T-helper 1 cell treated with Interleukin-12 subunit alpha and Interleukin-12 subunit beta and Interleukin-4 antibody, amounts not matched to agents 30 μg/mL and 1 μg/mL, for 36 hours (primary cell): ENCODE data around the gene GPS2.
A peak's percentile ranks its signal among the peaks of the same experiment; 100 is the strongest.
"Not testable (repeated sequence)": the region's sequence is repeated elsewhere in the genome, so short reads cannot be mapped to it uniquely, and the experiment has no call there.

ENCODE experiments used
- H3K27ac Mint-ChIP-seq: one replicate; pipeline ENCODE4 v1.8.0; 2021; ENCODE audit warnings: mild to moderate bottlenecking, mixed read lengths
- H3K27me3 Mint-ChIP-seq: one replicate; pipeline ENCODE4 v1.8.0; 2021; ENCODE audit warnings: low read depth, mixed read lengths
- H3K36me3 Mint-ChIP-seq: one replicate; pipeline ENCODE4 v1.8.0; 2021; ENCODE audit warnings: low read depth, mixed read lengths
- H3K4me1 Mint-ChIP-seq: one replicate; pipeline ENCODE4 v1.8.0; 2021; ENCODE audit warnings: low read depth, mixed read lengths
- H3K4me3 Mint-ChIP-seq: one replicate; pipeline ENCODE4 v1.8.0; 2021; ENCODE audit warnings: mild to moderate bottlenecking, moderate library complexity, mixed read lengths
- H3K9me3 Mint-ChIP-seq: one replicate; pipeline ENCODE4 v1.8.0; 2021; ENCODE audit warnings: mixed read lengths

The GPS2 gene

DNA sequence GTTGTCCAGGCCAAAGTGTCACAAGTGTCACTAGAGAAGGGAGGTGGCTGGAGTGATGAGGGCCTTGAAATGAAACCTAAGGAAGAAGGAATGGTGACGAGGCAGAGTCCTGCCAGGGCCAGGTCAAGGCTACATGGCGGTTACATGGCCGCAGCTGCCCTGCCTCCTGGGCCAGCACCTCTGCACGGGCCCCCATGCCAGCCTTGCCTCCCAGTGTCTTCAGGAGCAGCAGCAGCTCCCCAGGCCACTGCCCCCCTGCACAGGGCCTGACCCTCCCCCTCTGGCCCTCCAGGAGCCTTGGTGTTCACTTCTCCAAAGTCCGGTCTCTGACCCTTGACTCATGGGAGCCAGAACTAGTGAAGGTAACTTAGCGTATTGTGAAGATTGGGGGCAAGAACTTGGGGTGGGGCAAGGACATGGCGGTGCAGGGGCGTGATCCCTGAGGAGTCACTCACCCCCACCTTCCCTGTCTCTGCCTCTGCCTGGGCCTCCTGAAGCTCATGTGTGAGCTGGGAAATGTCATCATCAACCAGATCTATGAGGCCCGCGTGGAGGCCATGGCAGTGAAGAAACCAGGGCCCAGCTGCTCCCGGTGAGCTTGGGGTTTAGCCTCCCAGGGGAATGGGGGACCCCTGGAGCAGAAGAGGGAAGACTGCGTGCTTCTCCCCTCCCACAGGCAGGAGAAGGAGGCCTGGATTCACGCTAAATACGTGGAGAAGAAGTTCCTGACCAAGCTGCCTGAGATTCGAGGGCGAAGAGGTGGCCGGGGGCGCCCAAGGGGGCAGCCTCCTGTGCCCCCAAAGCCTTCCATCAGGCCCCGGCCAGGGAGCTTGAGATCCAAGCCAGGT lies 32.7 kb upstream of the GPS2 start:
- Mint-ChIP-seq H3K9me3 (no peaks in the 10 kb centered on the region), H3K4me3 (no peak overlapping the region), H3K27me3 (no peaks in the 10 kb centered on the region), H3K27ac (peak overlapping the region; percentile 31), H3K36me3 (peaks cover 52% of the 10 kb centered on the region), H3K4me1 (peaks cover 31% of the 10 kb centered on the region)

DNA sequence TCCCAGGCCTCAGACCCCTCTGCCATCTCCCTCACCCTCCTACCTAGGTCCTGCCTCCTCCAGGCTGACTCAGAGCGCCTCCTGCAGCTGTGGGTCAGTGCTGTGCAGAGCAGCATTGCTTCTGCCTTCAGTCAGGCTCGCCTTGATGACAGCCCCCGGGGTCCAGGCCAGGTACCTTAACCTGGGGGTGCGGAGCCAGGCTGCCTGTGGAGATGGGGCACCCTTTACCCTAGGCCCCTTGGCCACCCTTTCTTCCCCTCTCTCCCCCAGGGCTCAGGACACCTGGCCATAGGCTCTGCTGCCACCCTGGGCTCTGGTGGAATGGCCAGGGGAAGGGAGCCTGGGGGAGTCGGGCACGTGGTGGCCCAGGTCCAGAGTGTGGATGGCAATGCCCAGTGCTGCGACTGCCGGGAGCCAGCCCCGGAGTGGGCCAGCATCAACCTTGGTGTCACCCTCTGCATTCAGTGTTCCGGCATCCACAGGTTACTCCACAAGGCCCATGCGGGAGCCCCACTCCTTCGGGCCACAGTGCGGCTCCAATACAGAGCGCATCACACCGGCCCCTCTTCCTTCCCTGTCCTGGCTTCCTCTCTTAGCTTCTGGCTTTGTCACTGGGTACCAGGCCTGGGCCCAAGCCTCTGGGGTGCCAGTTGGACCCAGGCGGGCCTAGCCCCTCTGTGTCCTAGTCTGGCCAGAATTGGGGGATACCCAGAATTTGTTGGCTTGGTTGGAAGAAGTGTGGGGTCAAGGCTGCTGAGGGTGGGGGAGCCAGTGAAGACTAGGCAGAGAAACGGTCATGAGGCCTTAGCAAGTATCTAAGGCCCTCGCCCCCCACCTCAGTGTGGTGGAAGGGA lies 31.8 kb upstream of the GPS2 start:
- no peak overlapping the region for H3K27ac Mint-ChIP-seq
- no peaks in the 10 kb centered on the region for H3K9me3 Mint-ChIP-seq
- H3K4me1 Mint-ChIP-seq, result peaks cover 25% of the 10 kb centered on the region
- H3K36me3 Mint-ChIP-seq, result peaks cover 47% of the 10 kb centered on the region
- no peaks in the 10 kb centered on the region for H3K27me3 Mint-ChIP-seq
- no peak overlapping the region for H3K4me3 Mint-ChIP-seq

DNA sequence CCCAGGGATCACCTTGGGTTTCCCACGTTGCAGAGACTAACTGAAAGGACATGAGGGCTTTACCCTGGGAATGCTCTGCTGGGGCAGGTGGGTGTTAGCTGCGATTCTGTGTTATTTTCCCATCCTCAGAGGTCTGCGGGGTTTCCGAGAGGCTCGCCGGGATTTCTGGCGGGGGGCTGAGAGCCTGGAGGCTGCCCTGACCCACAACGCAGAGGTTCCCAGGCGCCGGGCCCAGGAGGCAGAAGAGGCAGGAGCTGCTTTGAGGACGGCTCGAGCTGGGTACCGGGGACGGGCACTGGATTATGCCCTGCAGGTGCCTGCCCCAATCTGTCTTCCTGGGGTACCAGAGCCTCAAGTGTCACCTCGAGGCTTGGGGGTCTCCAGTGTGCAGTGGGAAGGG lies 28.1 kb upstream of the GPS2 start:
- H3K27ac Mint-ChIP-seq, result no peak overlapping the region
- no peaks in the 10 kb centered on the region for H3K9me3 Mint-ChIP-seq
- H3K4me3 Mint-ChIP-seq, result no peak overlapping the region
- no peaks in the 10 kb centered on the region for H3K27me3 Mint-ChIP-seq
- H3K4me1 Mint-ChIP-seq, result peaks cover 21% of the 10 kb centered on the region
- peaks cover 43% of the 10 kb centered on the region for H3K36me3 Mint-ChIP-seq

DNA sequence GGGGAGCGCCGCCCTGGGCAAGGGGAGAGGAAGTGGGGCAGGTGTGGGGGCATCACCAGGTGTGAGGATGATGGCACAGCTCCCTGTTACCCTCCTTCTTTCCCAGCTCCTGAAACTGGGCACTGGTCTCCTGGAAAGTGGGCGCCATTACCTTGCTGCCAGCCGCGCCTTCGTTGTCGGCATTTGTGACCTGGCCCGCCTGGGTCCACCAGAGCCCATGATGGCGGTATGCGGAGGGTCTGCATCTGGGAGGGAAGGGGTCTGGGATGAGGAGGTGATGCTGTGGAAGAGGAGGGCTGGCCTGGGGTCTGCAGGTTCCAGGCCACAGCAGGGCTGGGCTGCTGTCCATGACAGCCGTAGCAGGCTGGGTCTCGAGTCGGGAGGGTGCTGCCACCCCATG lies 26.7 kb upstream of the GPS2 start:
- H3K36me3 Mint-ChIP-seq, result peaks cover 43% of the 10 kb centered on the region
- no peaks in the 10 kb centered on the region for H3K27me3 Mint-ChIP-seq
- peaks cover 24% of the 10 kb centered on the region for H3K4me1 Mint-ChIP-seq
- H3K27ac Mint-ChIP-seq, result peak overlapping the region; percentile 63
- H3K4me3 Mint-ChIP-seq, result no peak overlapping the region
- no peaks in the 10 kb centered on the region for H3K9me3 Mint-ChIP-seq

DNA sequence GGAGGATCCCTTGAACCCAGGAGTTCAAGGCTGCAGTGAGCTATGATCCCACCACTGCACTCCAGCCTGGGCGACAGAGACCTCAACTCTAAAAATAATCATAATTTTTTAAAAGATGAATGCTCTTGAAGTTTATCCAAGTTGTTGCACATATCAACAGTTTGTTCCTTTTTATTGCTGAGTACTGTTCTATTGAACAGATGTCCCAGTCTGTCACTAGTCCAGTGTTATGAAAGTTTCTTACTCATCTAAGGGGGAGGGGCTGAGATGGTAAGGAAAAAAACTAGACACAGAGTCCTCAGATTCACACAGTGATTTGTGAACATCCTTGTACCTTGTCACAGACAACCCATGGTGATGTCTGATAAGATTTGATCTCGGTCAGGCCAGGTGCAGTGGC lies 25.0 kb upstream of the GPS2 start:
- Mint-ChIP-seq H3K4me3 (peak overlapping the region; percentile 68), H3K27ac (no peak overlapping the region)

DNA sequence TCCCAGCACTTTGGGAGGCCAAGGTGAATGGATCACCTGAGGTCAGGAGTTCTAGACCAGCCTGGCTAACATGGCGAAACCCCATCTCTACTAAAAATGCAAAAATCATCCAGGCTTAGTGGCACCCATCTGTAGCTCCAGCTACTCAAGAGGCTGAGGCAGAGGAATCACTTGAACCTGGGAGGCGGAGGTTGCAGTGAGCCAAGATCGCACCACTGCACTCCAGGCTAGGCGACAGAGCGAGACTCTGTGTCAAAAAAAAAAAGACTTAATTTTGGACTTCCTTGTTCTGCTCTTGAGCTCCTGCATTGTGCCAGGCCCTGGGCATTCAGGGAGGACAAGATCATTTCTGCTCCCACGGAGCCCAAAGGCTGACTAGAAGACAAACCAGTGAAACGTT lies 22.4 kb upstream of the GPS2 start:
- not testable (repeated sequence) for H3K9me3 Mint-ChIP-seq, H3K27me3 Mint-ChIP-seq
- H3K4me3 Mint-ChIP-seq, result peak overlapping the region; percentile 97
- peak overlapping the region; percentile 97 for H3K27ac Mint-ChIP-seq
- peaks cover 36% of the 10 kb centered on the region for H3K4me1 Mint-ChIP-seq
- peaks cover 22% of the 10 kb centered on the region for H3K36me3 Mint-ChIP-seq

More for the DNA sequence above, 25.0 kb upstream of the GPS2 start:
- Mint-ChIP-seq H3K4me1 (peaks cover 31% of the 10 kb centered on the region), H3K9me3 (no peaks in the 10 kb centered on the region), H3K36me3 (peaks cover 32% of the 10 kb centered on the region), H3K27me3 (no peaks in the 10 kb centered on the region)

DNA sequence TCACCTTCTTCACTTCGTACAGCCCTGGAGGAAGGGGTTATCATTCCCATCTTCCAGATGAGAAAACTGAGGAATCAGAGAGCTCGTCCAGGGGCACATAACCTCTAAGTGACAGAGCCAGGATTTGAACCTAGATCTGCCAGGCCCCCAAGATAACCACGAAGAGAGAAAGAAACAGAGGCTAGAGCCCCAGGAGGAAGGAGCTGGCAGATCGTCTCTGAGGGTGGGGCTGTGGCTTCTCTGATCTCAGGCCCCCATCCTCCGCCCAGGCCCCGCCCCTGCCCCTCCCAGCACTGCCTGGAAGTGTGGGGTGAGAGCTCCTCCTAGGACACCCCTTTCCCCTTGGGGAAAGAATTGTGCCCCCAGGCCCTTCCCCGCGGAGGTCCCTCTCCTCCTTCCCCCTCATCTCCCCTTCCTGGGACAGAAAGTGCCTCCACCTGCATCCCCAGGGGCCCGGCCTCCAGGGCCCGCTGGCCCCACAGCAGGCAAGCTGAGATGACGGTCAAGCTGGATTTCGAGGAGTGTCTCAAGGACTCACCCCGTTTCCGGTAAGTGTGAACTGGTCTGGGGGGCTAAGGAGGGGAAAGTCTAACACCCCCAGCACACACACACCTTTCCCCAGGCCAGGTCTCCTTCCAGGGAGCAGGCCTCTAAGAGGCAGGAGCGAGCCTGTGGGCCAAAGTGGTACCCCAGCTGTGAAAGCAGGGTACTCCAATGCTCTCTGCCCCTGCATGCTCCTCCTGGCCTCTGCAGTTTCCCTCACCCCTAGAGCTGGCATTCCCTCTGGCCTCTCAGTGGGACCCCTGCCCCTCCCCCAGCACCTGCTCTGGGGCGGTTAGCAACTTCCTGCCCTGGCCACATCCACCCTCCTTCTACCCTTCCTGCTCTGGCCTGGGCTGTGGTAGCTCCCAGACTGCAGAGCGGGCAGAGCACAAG lies 21.3 kb upstream of the GPS2 start, which contains the start of gene ACAP1:
TSS of gene ACAP1 (plus strand) at position 290 of the 936 bp plus-strand sequence. CDS start at position 496, 206 bp downstream.
- Mint-ChIP-seq H3K9me3 (no peaks in the 10 kb centered on the region), H3K4me3 (peak within 1 kb of the TSS; percentile 97), H3K27ac (peak within 1 kb of the TSS; percentile 97), H3K36me3 (peaks cover 21% of the 10 kb centered on the region), H3K27me3 (no peaks in the 10 kb centered on the region), H3K4me1 (peaks cover 40% of the 10 kb centered on the region)

DNA sequence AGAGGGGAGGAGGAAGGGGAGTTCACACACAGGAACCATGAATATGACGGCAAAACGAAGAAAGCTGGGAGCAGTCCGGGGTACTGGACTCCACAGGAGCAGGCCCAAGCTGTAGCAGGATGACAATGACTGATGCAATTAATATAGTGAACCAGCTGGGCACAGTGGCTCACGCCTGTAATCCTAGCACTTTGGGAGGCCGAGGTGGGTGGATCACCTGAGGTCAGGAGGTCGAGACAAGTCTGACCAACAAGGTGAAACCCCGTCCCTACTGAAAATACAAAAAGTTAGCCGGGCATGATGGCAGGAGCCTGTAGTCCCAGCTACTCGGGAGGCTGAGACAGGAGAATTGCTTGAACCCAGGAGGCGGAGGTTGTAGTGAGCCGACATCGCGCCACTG lies 20.6 kb upstream of the GPS2 start:
- Mint-ChIP-seq H3K4me1 (peaks cover 38% of the 10 kb centered on the region), H3K36me3 (peaks cover 18% of the 10 kb centered on the region), H3K4me3 (peak overlapping the region; percentile 97), H3K27ac (peak overlapping the region; percentile 97)
- not testable (repeated sequence) for H3K27me3 Mint-ChIP-seq, H3K9me3 Mint-ChIP-seq

DNA sequence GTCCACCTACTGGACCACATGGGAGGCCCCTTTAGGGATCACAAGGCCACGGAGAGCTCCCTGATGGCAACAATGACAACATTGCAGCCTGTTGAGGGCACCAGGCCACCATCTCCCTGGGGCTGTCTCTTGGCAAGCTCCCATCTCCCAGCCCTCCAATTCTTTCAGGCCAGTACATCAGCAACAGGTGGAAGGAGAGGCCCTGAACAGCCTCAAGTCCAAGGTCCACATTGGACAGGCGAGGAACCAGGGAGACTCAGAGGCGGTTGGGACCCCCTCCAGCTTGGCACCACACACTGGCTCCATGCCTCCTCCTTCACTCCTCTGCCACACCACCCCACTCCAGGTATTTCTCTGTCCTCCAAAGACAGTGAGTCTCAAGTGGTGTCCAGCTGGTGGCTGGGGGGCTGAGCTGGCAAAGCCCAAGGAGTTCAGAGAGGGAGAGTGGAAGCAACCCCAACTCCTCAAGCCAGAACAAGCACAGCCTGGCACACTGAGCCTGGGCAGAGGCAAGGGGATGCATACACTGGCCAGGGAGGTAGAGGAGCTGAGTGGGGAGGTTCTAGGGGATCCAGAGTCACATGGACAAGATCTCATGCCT lies 19.9 kb upstream of the GPS2 start:
- Mint-ChIP-seq H3K4me3 (peak overlapping the region; percentile 97), H3K9me3 (no peaks in the 10 kb centered on the region), H3K36me3 (peaks cover 16% of the 10 kb centered on the region), H3K27me3 (no peaks in the 10 kb centered on the region), H3K4me1 (peaks cover 37% of the 10 kb centered on the region), H3K27ac (peak overlapping the region; percentile 97)

DNA sequence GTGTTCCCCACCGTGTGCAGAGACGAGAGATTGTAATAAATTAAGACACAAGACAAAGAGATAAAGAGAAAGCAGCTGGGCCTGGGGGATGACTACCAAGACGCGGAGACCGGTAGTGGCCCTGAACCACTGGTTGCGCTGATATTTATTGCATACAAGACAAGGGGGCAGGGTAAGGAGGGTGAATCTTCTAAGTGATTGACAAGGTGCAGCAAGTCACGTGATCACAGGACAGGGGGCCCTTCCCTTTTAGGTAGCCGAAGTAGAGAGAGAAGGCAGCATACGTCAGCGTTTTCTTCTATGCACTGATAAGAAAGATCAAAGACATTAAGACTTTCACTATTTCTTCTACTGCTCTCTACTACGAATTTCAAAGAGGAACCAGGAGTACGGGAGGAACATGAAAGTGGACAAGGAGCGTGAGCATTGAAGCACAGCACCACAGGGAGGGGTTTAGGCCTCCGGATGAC lies 17.5 kb upstream of the GPS2 start:
- not testable (repeated sequence) for H3K27me3 Mint-ChIP-seq, H3K36me3 Mint-ChIP-seq, H3K9me3 Mint-ChIP-seq
- peak overlapping the region; percentile 21 for H3K4me3 Mint-ChIP-seq
- peak overlapping the region; percentile 71 for H3K27ac Mint-ChIP-seq
- H3K4me1 Mint-ChIP-seq, result peaks cover 41% of the 10 kb centered on the region

DNA sequence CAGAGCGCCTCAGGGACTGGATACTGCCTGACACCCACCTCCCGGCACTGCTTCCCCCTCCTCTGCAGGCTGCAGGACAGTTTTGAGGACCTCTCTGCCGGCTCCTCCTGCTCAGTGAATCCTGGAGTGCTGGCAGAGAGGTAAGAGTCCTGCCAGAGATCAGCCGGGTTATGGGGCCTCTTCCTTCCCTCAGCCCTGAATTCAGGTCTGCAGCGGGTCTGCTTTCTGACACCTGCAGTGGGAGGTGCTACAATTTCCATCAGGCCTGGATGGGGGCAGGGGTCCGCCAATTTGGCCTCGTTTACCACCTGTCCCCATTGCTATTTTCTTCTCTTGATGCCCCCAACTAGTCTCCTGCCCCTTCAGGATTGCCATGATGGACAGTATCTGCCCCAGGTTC lies 17.0 kb upstream of the GPS2 start:
- H3K4me3 Mint-ChIP-seq, result peak overlapping the region; percentile 21
- H3K27me3 Mint-ChIP-seq, result no peaks in the 10 kb centered on the region
- no peaks in the 10 kb centered on the region for H3K9me3 Mint-ChIP-seq
- H3K4me1 Mint-ChIP-seq, result peaks cover 37% of the 10 kb centered on the region
- peaks cover 3% of the 10 kb centered on the region for H3K36me3 Mint-ChIP-seq
- peak overlapping the region; percentile 71 for H3K27ac Mint-ChIP-seq

DNA sequence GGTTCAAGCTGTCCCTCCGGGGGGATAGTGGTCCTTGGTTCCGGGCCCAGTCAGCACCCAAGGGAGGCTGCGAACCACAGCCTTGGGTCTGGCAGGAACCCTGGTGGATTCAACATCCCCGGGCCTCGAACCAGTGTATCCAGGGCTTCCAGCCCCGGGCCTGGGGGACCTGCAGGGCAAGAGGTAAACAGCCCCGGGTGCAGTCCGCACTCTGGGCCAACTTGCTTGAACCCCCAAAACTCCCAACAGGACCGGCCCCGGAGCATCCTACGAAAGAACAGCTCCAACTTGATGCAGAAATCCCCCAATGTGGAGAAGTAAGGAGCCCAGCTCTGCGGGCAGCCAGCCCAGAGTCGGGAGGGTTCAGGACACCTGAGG lies 15.5 kb upstream of the GPS2 start:
- Mint-ChIP-seq H3K27me3 (no peaks in the 10 kb centered on the region), H3K9me3 (no peaks in the 10 kb centered on the region), H3K4me3 (peak overlapping the region; percentile 86), H3K4me1 (peaks cover 30% of the 10 kb centered on the region), H3K27ac (no peak overlapping the region), H3K36me3 (no peaks in the 10 kb centered on the region)

DNA sequence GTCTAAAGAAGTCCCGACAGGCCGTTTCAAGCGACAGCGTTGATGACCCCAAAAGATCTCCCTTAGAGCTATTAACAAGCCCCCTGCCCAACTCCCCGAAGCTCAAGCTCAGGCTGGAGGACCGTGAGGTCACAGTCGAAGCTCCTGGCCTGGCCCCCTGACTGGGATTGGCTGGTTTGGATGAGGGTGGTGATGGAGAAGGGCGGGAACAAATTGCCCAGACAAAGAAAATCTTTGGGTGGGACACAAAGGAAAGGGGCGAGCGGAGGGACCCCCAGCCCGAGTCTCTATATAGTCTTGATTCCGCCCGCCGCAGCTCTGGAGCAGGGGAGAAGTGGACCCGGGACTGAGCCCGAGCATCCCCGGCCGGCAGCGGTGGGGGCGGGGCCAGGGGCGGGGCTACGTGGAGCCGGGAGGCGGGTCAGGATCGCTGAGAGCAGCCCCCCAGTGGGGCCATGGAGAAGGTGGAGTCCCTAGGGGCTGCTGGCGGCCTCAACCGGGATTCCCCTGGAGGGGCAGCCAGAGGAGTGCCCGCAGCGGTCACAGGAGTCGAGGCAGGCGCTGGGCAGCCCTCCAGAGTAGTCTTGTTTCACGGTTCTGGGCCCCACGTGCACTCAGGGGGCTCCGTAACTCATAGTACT lies 15.0 kb upstream of the GPS2 start:
- Mint-ChIP-seq H3K9me3 (no peaks in the 10 kb centered on the region), H3K4me1 (peaks cover 25% of the 10 kb centered on the region), H3K4me3 (peak overlapping the region; percentile 86), H3K27me3 (no peaks in the 10 kb centered on the region), H3K27ac (peak overlapping the region; percentile 88), H3K36me3 (no peaks in the 10 kb centered on the region)
